ENCODE results near the gene GRK7.
"Not testable (repeated sequence)": the region's sequence is repeated elsewhere in the genome, so short reads cannot be mapped to it uniquely, and the experiment has no call there.

The GRK7 gene

DNA sequence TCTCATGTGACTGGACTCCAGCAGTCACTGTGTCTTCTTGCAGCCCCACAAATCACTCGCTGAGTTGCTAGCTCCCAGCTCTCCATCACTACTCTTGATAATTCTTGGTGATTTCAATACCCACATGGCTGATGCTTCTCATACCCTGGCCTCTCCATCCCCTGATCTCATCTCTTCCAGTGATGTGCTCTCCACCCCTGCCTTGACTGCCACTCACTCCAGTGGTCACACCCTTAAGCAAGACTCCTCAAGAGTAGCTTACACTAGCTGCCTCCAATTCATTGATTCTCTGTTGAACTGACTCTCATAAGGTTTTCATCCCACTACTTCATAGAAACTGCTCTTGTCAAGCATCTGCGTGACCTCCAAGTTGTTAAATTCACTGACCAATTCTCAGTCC, 837 bp downstream of the GRK7 start:
- DNase-seq, result no peak

DNA sequence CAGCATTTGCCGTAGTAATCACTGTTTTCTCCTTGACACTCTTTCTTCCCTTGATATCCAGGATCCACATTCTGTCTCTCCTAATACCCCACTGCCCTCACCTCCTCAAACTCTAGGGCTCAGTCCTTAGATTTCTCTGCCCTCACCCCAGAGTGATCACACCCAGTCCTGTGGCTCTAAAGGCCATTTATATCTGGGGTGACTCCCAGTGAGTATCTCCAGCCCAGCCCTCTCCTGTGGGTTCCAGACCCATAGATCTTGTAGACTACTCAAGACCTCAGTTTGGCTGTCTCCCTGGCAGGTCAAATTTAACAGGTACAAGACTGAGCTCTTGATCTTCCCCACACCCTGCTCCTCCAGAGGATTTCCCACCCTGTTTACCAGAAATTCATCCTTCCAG, 1.3 kb downstream of the GRK7 start:
- DNase-seq, result no peak

DNA sequence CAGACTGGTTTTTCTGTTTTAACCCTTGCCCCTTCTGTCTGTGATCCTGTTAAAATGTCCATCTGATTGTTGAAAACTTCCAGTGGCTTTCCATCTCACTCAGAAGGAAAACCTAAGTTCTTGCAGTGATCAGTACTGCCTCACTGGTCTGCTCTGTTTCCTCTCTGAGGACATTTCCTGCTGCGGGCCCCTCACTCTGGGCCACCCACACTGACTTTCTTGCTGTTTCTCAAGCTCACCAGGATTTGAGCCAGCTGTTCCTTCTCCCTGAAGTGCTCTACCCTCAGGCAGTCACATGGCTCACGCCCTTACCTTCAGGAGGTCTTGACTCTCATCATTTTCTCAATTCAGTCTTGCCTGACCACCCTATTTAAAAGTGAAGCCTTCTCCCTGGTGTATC, 1.8 kb downstream of the GRK7 start:
- no peak for DNase-seq

GRCh38 chr3:141767066-141767465, 3.9 kb downstream of the GRK7 start:
- DNase-seq, result no peak

GRCh38 chr3:141769221-141769894, 6.2 kb downstream of the GRK7 start:
- DNase-seq, result no peak

DNA sequence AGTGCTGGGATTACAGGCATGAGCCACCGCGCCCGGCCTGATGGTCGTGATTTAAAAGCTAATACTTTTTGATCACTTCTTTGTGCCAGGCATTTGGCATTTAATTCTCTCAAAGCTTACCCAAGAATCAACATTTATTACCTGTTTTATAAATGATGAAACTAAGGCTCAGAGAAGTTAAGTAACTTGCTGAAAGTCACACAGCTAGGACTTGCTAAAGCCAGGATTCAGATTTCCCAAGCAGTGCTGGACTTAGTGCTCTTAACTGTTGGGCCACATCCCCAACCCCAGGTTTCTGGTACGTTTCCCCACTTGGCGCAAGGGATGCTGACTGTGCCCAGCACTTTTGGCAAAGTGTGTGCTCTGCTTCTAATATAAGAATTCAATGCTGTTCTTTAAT, 10.5 kb downstream of the GRK7 start:
- DNase-seq, result no peak

DNA sequence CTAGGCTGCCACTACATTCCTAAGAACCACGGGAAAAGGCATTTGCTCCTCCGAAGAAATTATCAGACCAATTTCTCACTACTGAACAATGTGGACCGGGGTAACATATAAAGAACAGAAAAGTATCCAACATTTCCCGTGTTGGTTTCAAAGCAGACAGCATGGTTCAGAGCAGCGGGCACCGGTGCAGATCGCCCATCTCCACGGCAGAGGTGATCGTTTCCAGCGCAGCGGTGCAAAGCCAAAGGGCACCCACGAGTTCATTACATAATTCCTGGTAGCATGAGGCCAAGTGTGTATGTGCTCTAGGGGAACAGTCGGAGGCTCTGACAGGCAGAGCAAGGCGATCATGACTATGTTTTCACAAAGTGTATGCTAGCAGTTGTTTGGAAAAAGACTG, 13.2 kb downstream of the GRK7 start:
- DNase-seq, result no peak

GRCh38 chr3:141776885-141777284, 13.7 kb downstream of the GRK7 start:
- no peak for DNase-seq

DNA sequence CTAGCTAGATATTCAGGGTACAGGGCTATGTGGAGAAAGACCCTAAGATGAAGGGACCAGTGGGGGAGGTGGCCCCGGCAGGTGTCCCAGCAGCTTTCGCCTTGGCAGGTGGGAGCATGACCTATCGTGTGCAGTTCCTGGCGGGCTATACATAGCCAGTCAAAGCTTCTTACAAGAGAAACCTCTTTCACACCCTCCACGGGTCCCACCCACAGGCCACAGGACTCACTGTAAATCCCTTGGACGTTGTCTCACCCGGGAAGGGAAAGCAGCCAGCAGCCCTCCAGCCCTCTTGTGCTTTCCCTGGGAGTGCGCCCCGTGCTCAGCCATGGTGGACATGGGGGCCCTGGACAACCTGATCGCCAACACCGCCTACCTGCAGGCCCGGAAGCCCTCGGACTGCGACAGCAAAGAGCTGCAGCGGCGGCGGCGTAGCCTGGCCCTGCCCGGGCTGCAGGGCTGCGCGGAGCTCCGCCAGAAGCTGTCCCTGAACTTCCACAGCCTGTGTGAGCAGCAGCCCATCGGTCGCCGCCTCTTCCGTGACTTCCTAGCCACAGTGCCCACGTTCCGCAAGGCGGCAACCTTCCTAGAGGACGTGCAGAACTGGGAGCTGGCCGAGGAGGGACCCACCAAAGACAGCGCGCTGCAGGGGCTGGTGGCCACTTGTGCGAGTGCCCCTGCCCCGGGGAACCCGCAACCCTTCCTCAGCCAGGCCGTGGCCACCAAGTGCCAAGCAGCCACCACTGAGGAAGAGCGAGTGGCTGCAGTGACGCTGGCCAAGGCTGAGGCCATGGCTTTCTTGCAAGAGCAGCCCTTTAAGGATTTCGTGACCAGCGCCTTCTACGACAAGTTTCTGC, 15.0 kb downstream of the GRK7 start:
- no peak for DNase-seq

- no peak for DNase-seq
Measured at GRCh38 chr3:141779667-141780066, 16.5 kb downstream of the GRK7 start.

DNA sequence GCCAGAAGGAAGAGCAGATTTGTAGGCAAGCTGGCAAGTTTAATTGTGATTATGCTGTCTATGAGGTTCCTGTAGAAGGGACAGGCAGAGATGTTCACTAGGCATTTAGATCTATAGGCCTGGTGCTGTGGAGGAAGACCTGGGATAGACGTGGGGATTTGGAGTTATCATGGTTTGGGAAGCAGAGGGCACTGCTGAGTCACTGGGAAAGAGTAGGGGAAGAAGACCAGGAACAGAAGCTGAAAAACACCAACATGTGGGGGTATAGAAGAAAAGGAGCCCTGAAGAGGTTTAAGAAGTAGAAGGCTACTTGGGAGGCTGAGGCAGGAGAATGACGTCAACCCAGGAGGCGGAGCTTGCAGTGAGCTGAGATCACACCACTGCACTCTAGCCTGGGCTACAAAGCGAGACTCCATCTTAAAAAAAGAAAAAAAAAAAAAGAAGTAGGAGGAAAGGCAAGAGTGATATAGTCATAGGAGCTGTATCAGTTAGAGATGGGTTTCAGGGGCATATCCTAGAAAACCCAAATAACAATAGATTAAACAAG, 19.3 kb downstream of the GRK7 start:
- no peak for DNase-seq

- no peak for DNase-seq
Measured at GRCh38 chr3:141783632-141784031, 20.4 kb downstream of the GRK7 start.

DNA sequence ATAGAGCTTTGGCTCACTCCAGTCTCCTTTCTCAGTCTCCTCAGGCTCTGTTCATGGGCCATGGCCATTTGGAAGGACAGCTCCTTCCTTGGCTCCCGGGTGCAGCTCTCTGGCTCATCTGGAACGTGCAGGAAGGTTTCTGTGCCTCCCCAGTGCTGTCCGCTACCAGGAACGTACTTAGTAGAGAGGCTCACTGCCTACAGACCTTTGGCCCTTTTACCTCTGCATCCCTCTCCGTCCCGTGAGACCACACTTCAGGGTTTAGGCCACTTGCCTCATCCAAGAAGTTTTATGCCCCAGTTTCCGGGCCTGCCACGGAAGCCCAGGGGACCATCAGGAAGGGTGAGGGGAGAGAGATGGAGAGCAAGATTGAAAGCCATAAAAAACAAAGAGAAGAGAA, 20.9 kb downstream of the GRK7 start:
- no peak for DNase-seq

- DNase-seq, result no peak
Measured at GRCh38 chr3:141784531-141784930, 21.3 kb downstream of the GRK7 start.

- no peak for DNase-seq
Measured at GRCh38 chr3:141788149-141788548, 24.9 kb downstream of the GRK7 start.

GRCh38 chr3:141788750-141789149, 25.5 kb downstream of the GRK7 start:
- not testable (repeated sequence) for DNase-seq

DNA sequence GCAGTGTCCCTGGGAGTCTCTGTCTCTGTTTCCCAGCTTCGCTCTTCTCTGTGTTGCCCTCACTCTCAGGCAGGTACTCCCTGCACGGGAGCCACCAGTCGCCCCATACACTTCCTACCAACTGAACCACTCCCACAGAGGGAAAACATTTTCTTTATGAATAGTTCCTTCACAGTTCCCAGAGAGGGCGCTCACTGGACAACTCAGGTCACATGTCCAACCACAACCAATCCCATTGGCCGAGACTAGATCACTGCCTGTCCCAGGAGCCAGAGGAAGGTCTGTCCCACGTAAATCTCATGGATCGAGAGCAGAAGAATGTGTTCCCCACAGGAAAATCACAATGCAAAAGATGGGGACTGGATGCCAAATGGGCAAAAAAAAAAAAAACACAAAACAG, 26.1 kb downstream of the GRK7 start:
- DNase-seq, result no peak

GRCh38 chr3:141790171-141790570, 27.0 kb downstream of the GRK7 start:
- DNase-seq, result no peak

DNA sequence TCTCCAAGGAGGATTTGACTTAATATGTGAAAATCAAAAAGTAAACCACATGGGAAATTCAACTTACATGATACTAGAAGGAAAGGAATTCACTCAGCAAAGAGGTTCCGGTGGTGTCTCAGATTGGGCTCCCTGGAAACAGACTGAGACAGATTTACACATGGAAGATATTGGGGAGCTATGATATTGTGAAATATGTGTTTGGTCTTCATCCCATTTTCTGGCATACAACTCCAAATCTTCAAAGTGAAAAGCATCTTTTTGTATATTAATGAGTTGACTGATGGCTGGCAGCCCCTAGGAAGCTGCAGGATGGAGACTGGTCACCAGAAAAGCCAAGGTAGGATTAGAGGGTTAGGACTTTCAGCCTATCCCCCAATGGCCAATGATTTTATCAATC, 29.3 kb downstream of the GRK7 start:
- no peak for DNase-seq

- DNase-seq, result no peak
Measured at GRCh38 chr3:141793476-141794260, 30.5 kb downstream of the GRK7 start.

DNA sequence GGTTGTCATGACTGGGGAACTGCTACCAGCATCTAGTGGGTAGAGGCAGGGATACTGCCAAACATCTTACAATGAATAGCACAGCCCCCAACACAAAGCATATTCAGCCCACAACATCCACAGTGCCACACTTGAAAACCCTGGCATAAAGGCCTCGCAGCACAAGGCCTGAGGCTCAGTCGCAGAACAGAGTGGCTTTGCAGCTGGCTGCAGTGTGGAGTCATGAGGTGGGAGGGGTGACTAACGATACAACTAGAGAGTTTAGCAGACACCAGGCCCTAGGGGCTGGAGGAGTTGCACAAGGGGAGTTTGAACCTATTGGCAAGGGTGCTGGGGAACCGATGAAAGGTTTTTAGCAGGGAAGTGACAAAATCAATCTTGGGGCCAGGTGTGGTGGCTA, 32.1 kb downstream of the GRK7 start:
- DNase-seq, result peak; percentile 7

- DNase-seq, result no peak
Measured at GRCh38 chr3:141795741-141796080, 32.5 kb downstream of the GRK7 start.

GRCh38 chr3:141796081-141796888, 33.1 kb downstream of the GRK7 start:
- peak; percentile 70 for DNase-seq
